ENCODE results near the gene ILKAP. TPM values are rescaled to one million over a fixed set of nuclear protein-coding genes. Genes with fewer than 3 reads are reported as not detected.

ILKAP gene
- polyA plus RNA-seq, 3 donors: 23.2 to 44.2 (median 29.3) TPM

DNA sequence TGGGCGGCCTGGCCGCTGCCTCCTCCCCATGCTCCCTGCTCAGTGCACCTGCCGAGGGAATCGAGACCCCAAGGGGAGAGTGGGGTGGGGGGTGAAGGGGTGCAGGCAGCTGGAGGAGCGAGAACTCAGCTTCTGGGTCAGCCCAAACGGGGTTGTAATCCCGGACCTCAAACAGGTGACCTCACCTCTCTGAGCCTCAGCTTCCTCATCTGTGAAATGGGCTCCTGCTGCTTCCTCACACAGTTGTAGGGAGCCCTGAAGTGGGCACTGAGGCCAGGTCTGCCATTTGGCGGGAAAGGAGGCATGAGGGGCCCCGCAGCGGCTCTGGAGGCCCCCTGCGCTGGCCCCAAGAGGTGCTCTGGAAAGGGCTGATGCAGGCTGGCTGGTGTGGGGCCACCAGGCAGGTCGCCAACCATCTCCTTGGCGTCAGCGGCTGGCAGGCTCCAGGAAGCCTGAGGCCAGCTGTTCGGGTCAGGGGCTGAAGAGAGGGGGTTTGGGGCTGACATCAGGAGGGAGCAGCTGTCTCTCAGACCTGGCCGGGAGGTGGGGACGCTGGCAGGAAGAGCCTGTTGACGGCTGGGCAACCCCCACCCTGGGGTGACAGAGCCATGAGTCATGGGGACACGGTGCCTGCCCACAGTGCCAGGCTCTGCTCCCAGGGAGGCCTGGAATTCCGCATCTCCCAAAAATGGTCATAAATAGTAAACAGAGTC is 60.1 kb downstream of the ILKAP start:
- Histone ChIP-seq H3K27me3 (ENCODE audit: control insufficient read depth in 2 of 2, insufficient read depth in 2 of 2, low read length in 2 of 2) (no peaks in the 10 kb centered on the region), H3K36me3 (replicated peaks in 1 of 2; ENCODE audit: control insufficient read depth in 1 of 2, insufficient read depth in 2 of 2, low read length in 2 of 2) (no peaks in the 10 kb centered on the region), H3K4me2 (replicated peaks; ENCODE audit: extremely low read depth, low read length, poor library complexity, severe bottlenecking) (no peak overlapping the region), H3K79me2 (ENCODE audit: insufficient read depth, low read length) (no peaks in the 10 kb centered on the region), H2AFZ (ENCODE audit: insufficient read depth, low read depth, low read length, poor library complexity, severe bottlenecking) (no peak overlapping the region), H3K9ac (ENCODE audit: insufficient read depth, low read length, poor library complexity, severe bottlenecking) (no peak overlapping the region), H3K4me1 (ENCODE audit: control insufficient read depth in 1 of 2, insufficient read depth in 2 of 2, low read length in 2 of 2) (peaks cover 23 to 33% of the 10 kb centered on the region in 2 donors), H4K20me1 (ENCODE audit: insufficient read depth, low read length) (no peaks in the 10 kb centered on the region), H3K4me3 (replicated peaks in 1 of 3; ENCODE audit: low read depth in 2 of 3, low read length in 3 of 3) (no peak overlapping the region), H3K27ac (ENCODE audit: low read depth in 1 of 2, low read length in 2 of 2) (no peak overlapping the region), H3K9me3 (replicated peaks in 1 of 2; ENCODE audit: control insufficient read depth in 1 of 2, insufficient read depth in 1 of 2, low read length in 2 of 2) (no peaks in the 10 kb centered on the region)
- Mint-ChIP-seq H3K4me3 (no peak overlapping the region), H3K36me3 (no peaks in the 10 kb centered on the region), H3K27ac (peak overlapping the region in 1 of 7 donors; percentile 20), H3K4me1 (peaks cover 33% of the 10 kb centered on the region), H3K9me3 (peaks cover 0 to 4% (median 0%) of the 10 kb centered on the region in 7 donors), H3K27me3 (ENCODE audit: low read depth in 3 of 3) (peaks cover 0 to 3% (median 0%) of the 10 kb centered on the region in 3 donors)
- WGBS (ENCODE audit: insufficient coverage): 53% methylated on average over 15 of the region's 20 CpGs
- intact Hi-C loops (cut with micrococcal nuclease): no loop called here
- peak in 2 of 3 donors; percentile 8 to 61 for DNase-seq
- TF ChIP-seq, protein P1, sequence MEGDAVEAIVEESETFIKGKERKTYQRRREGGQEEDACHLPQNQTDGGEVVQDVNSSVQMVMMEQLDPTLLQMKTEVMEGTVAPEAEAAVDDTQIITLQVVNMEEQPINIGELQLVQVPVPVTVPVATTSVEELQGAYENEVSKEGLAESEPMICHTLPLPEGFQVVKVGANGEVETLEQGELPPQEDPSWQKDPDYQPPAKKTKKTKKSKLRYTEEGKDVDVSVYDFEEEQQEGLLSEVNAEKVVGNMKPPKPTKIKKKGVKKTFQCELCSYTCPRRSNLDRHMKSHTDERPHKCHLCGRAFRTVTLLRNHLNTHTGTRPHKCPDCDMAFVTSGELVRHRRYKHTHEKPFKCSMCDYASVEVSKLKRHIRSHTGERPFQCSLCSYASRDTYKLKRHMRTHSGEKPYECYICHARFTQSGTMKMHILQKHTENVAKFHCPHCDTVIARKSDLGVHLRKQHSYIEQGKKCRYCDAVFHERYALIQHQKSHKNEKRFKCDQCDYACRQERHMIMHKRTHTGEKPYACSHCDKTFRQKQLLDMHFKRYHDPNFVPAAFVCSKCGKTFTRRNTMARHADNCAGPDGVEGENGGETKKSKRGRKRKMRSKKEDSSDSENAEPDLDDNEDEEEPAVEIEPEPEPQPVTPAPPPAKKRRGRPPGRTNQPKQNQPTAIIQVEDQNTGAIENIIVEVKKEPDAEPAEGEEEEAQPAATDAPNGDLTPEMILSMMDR (IDR thresholded peaks at IDR 0.05): no peak

DNA sequence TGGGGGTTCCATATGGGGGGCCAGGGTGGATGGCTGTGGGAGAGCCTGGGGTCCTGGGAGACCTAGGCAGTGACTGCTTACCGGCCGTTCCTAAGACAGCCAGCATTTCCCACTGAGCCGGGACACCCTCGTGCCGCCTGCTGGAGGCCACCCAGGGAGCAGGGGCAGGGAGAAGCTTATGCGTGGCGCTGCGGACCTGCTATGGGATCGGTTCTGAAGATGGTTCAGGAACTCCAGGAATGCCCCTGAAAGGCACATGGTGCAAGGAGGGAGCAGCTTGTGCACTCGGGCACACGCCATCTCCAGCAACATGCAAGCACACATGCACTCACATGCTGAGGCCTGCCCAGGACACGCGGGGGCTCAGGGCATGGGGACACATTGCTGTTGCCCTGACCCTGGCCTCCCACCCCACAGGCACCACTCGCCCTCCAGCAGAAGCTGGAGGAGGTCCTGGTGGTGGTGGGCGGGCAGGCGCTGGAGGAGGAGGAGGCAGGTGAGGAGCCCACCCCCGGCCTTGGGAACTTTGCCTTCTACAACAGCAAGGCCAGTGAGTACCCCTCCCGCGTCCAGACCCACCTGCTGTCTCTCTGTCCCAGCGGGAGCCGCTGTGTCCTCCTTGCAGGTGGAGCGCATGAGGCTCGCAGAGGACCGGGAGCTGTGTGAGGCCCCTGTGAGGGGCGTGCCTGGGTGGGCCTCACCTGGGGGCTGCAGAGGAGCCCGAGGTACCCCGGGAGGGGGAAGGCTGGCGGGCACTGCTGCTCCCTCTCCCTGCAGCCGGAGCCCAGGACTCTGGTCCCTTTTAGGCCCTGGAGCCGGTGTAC is 60.9 kb downstream of the ILKAP start:
- Mint-ChIP-seq H3K4me1 (peaks cover 41% of the 10 kb centered on the region), H3K4me3 (no peak overlapping the region), H3K36me3 (no peaks in the 10 kb centered on the region), H3K27me3 (ENCODE audit: low read depth in 3 of 3) (peaks cover 0 to 3% (median 0%) of the 10 kb centered on the region in 3 donors), H3K27ac (peak overlapping the region in 6 of 7 donors; percentile 4 to 98 (median 90)), H3K9me3 (peaks cover 0 to 4% (median 0%) of the 10 kb centered on the region in 7 donors)
- Histone ChIP-seq H4K20me1 (ENCODE audit: insufficient read depth, low read length) (no peaks in the 10 kb centered on the region), H3K9ac (ENCODE audit: insufficient read depth, low read length, poor library complexity, severe bottlenecking) (no peak overlapping the region), H3K4me3 (replicated peaks in 1 of 3; ENCODE audit: low read depth in 2 of 3, low read length in 3 of 3) (no peak overlapping the region), H3K27ac (ENCODE audit: low read depth in 1 of 2, low read length in 2 of 2) (peak overlapping the region in 1 of 2 donors; percentile 70), H3K27me3 (ENCODE audit: control insufficient read depth in 2 of 2, insufficient read depth in 2 of 2, low read length in 2 of 2) (no peaks in the 10 kb centered on the region), H3K4me1 (ENCODE audit: control insufficient read depth in 1 of 2, insufficient read depth in 2 of 2, low read length in 2 of 2) (peaks cover 31 to 41% of the 10 kb centered on the region in 2 donors), H3K36me3 (replicated peaks in 1 of 2; ENCODE audit: control insufficient read depth in 1 of 2, insufficient read depth in 2 of 2, low read length in 2 of 2) (no peaks in the 10 kb centered on the region), H2AFZ (ENCODE audit: insufficient read depth, low read depth, low read length, poor library complexity, severe bottlenecking) (peak overlapping the region; percentile 68), H3K79me2 (ENCODE audit: insufficient read depth, low read length) (no peaks in the 10 kb centered on the region), H3K9me3 (replicated peaks in 1 of 2; ENCODE audit: control insufficient read depth in 1 of 2, insufficient read depth in 1 of 2, low read length in 2 of 2) (no peaks in the 10 kb centered on the region), H3K4me2 (replicated peaks; ENCODE audit: extremely low read depth, low read length, poor library complexity, severe bottlenecking) (no peak overlapping the region)
- intact Hi-C loops (cut with micrococcal nuclease): no loop called here
- TF ChIP-seq, protein P1 (IDR thresholded peaks at IDR 0.05): no peak
- WGBS (ENCODE audit: insufficient coverage): 93% methylated on average over 25 of the region's 30 CpGs
- no peak for DNase-seq

Data from CD14-positive monocyte (primary cell).